WTC11 (cell line): ENCODE measurements around the gene U2AF2. TPM values are rescaled to one million over a fixed set of nuclear protein-coding genes. Genes with fewer than 3 reads are reported as not detected.

Source experiments
- ATF3 ChIP-seq: sonication (generic); formaldehyde crosslinking; conservative IDR thresholded peaks from 2 replicates; pipeline ENCODE4 v1.8.1; 2022; ENCODE audit warnings: mild to moderate bottlenecking, missing genetic modification reagents
- CBFB ChIP-seq: sonication (generic); formaldehyde crosslinking; IDR thresholded peaks from 2 replicates; pipeline ENCODE4 v1.8.1; 2022; ENCODE audit warnings: mild to moderate bottlenecking, low read depth, missing genetic modification reagents
- ETV6 ChIP-seq: sonication (generic); formaldehyde crosslinking; IDR thresholded peaks from 2 replicates; pipeline ENCODE4 v1.8.1; 2022; ENCODE audit warnings: mild to moderate bottlenecking, missing genetic modification reagents
- FOXJ3 ChIP-seq: sonication (generic); formaldehyde crosslinking; IDR thresholded peaks from 2 replicates; pipeline ENCODE4 v1.9.0; 2021; ENCODE audit warnings: missing genetic modification reagents, mild to moderate bottlenecking, borderline replicate concordance
- FOXP4 ChIP-seq: sonication (generic); formaldehyde crosslinking; IDR thresholded peaks from 2 replicates; pipeline ENCODE4 v1.8.0; 2022; ENCODE audit warnings: mild to moderate bottlenecking, missing genetic modification reagents
- GTF2I ChIP-seq: fragments of 250-450 bp; sonication (Bioruptor Pico); conservative IDR thresholded peaks from 2 replicates; pipeline ENCODE4 v1.4.0; 2021; ENCODE audit warnings: mild to moderate bottlenecking
- MYBL2 ChIP-seq: sonication (generic); formaldehyde crosslinking; IDR thresholded peaks from 2 replicates; pipeline ENCODE4 v1.8.1; 2023; ENCODE audit warnings: mild to moderate bottlenecking, moderate library complexity, missing genetic modification reagents
- NFE2L1 ChIP-seq: sonication (generic); formaldehyde crosslinking; IDR thresholded peaks from 2 replicates; pipeline ENCODE4 v1.8.1; 2023; ENCODE audit warnings: missing genetic modification reagents
- NFYB ChIP-seq: sonication (generic); formaldehyde crosslinking; conservative IDR thresholded peaks from 2 replicates; pipeline ENCODE4 v1.8.0; 2022; ENCODE audit warnings: low read depth, missing genetic modification reagents
- NR1H2 ChIP-seq: sonication (generic); formaldehyde crosslinking; IDR thresholded peaks from 2 replicates; pipeline ENCODE4 v1.9.0; 2021; ENCODE audit warnings: mild to moderate bottlenecking, moderate library complexity, missing genetic modification reagents
- OVOL2 ChIP-seq: fragments of 250-450 bp; sonication (Bioruptor Pico); IDR thresholded peaks from 2 replicates; pipeline ENCODE4 v1.9.0; 2021; ENCODE audit warnings: mild to moderate bottlenecking, borderline replicate concordance
- RORB ChIP-seq: fragments of 250-450 bp; sonication (Bioruptor Pico); IDR thresholded peaks from 2 replicates; pipeline ENCODE4 v1.9.0; 2021; ENCODE audit warnings: mild to moderate bottlenecking
- USF1 ChIP-seq: sonication (generic); formaldehyde crosslinking; IDR thresholded peaks from 2 replicates; pipeline ENCODE4 v1.8.0; 2022; ENCODE audit warnings: mild to moderate bottlenecking, missing genetic modification reagents
- ZNF219 ChIP-seq: sonication (generic); formaldehyde crosslinking; IDR thresholded peaks from 2 replicates; pipeline ENCODE4 v1.8.0; 2023; ENCODE audit warnings: missing genetic modification reagents, mild to moderate bottlenecking, borderline replicate concordance
- ZNF232 ChIP-seq: sonication (generic); formaldehyde crosslinking; IDR thresholded peaks from 2 replicates; pipeline ENCODE4 v1.8.0; 2022; ENCODE audit warnings: mild to moderate bottlenecking, missing genetic modification reagents
- ZNF396 ChIP-seq: fragments of 250-450 bp; sonication (Bioruptor Pico); IDR thresholded peaks from 2 replicates; pipeline ENCODE4 v1.8.0; 2021; ENCODE audit warnings: mild to moderate bottlenecking, moderate library complexity, borderline replicate concordance
- total RNA-seq: library from RNA; stranded (reverse); gene quantifications from 3 replicates; pipeline ENCODE4 v1.2.3, GENCODE V29; 2021
- TF ChIP-seq, protein P1 (sequence below): sonication (generic); formaldehyde crosslinking; conservative IDR thresholded peaks from 2 replicates; pipeline ENCODE4 v1.8.1; 2023; ENCODE audit warnings: mild to moderate bottlenecking, low read depth, missing genetic modification reagents, moderate library complexity
- TF ChIP-seq, protein P2 (sequence below): sonication (generic); formaldehyde crosslinking; IDR thresholded peaks from 2 replicates; pipeline ENCODE4 v1.8.1; 2022; ENCODE audit warnings: low read depth, missing genetic modification reagents, borderline replicate concordance
- TF ChIP-seq, protein P3 (sequence below): sonication (generic); formaldehyde crosslinking; IDR thresholded peaks from 2 replicates; pipeline ENCODE4 v1.8.0; 2023; ENCODE audit warnings: mild to moderate bottlenecking, missing genetic modification reagents
- TF ChIP-seq, protein P4 (sequence below): fragments of 250-450 bp; sonication (Bioruptor Pico); IDR thresholded peaks from 2 replicates; pipeline ENCODE4 v1.8.0; 2021; ENCODE audit warnings: mild to moderate bottlenecking
- TF ChIP-seq, protein P5 (sequence below): sonication (generic); formaldehyde crosslinking; IDR thresholded peaks from 2 replicates; pipeline ENCODE4 v1.8.1; 2023; ENCODE audit warnings: mild to moderate bottlenecking, missing genetic modification reagents, moderate library complexity
- TF ChIP-seq, protein P6 (sequence below): sonication (generic); formaldehyde crosslinking; IDR thresholded peaks from 2 replicates; pipeline ENCODE4 v1.8.1; 2023; ENCODE audit warnings: mild to moderate bottlenecking, missing genetic modification reagents, borderline replicate concordance

Gene U2AF2
- total RNA-seq, 1 experiment from 2014 or later = 302 TPM

GRCh38 chr19:55654868-55655647 lies at the start of gene U2AF2 (continued):
- TF ChIP-seq, protein P1, sequence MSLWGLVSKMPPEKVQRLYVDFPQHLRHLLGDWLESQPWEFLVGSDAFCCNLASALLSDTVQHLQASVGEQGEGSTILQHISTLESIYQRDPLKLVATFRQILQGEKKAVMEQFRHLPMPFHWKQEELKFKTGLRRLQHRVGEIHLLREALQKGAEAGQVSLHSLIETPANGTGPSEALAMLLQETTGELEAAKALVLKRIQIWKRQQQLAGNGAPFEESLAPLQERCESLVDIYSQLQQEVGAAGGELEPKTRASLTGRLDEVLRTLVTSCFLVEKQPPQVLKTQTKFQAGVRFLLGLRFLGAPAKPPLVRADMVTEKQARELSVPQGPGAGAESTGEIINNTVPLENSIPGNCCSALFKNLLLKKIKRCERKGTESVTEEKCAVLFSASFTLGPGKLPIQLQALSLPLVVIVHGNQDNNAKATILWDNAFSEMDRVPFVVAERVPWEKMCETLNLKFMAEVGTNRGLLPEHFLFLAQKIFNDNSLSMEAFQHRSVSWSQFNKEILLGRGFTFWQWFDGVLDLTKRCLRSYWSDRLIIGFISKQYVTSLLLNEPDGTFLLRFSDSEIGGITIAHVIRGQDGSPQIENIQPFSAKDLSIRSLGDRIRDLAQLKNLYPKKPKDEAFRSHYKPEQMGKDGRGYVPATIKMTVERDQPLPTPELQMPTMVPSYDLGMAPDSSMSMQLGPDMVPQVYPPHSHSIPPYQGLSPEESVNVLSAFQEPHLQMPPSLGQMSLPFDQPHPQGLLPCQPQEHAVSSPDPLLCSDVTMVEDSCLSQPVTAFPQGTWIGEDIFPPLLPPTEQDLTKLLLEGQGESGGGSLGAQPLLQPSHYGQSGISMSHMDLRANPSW (CRISPR knock-in tag) = no peak
- TF ChIP-seq ZNF396 (CRISPR knock-in tag) = no peak
- TF ChIP-seq, protein P2, sequence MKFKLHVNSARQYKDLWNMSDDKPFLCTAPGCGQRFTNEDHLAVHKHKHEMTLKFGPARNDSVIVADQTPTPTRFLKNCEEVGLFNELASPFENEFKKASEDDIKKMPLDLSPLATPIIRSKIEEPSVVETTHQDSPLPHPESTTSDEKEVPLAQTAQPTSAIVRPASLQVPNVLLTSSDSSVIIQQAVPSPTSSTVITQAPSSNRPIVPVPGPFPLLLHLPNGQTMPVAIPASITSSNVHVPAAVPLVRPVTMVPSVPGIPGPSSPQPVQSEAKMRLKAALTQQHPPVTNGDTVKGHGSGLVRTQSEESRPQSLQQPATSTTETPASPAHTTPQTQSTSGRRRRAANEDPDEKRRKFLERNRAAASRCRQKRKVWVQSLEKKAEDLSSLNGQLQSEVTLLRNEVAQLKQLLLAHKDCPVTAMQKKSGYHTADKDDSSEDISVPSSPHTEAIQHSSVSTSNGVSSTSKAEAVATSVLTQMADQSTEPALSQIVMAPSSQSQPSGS = no peak
- TF ChIP-seq, protein P3, sequence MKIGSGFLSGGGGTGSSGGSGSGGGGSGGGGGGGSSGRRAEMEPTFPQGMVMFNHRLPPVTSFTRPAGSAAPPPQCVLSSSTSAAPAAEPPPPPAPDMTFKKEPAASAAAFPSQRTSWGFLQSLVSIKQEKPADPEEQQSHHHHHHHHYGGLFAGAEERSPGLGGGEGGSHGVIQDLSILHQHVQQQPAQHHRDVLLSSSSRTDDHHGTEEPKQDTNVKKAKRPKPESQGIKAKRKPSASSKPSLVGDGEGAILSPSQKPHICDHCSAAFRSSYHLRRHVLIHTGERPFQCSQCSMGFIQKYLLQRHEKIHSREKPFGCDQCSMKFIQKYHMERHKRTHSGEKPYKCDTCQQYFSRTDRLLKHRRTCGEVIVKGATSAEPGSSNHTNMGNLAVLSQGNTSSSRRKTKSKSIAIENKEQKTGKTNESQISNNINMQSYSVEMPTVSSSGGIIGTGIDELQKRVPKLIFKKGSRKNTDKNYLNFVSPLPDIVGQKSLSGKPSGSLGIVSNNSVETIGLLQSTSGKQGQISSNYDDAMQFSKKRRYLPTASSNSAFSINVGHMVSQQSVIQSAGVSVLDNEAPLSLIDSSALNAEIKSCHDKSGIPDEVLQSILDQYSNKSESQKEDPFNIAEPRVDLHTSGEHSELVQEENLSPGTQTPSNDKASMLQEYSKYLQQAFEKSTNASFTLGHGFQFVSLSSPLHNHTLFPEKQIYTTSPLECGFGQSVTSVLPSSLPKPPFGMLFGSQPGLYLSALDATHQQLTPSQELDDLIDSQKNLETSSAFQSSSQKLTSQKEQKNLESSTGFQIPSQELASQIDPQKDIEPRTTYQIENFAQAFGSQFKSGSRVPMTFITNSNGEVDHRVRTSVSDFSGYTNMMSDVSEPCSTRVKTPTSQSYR (CRISPR knock-in tag) = no peak
- TF ChIP-seq CBFB = no peak
- TF ChIP-seq FOXP4 (CRISPR knock-in tag) = peak; percentile 66
- TF ChIP-seq ZNF219 (CRISPR knock-in tag) = no peak
- TF ChIP-seq NR1H2 (CRISPR knock-in tag) = no peak
- no peak; the same call in 1 of the 2 replicates for TF ChIP-seq MYBL2 (CRISPR knock-in tag)
- TF ChIP-seq, protein P4, sequence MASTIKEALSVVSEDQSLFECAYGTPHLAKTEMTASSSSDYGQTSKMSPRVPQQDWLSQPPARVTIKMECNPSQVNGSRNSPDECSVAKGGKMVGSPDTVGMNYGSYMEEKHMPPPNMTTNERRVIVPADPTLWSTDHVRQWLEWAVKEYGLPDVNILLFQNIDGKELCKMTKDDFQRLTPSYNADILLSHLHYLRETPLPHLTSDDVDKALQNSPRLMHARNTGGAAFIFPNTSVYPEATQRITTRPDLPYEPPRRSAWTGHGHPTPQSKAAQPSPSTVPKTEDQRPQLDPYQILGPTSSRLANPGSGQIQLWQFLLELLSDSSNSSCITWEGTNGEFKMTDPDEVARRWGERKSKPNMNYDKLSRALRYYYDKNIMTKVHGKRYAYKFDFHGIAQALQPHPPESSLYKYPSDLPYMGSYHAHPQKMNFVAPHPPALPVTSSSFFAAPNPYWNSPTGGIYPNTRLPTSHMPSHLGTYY = no peak
- no peak for TF ChIP-seq ATF3
- TF ChIP-seq ZNF232 (CRISPR knock-in tag) = no peak; the same call in 1 of the 2 replicates
- peak; percentile 43; the same call in 1 of the 2 replicates for TF ChIP-seq ETV6 (CRISPR knock-in tag)
- no peak for TF ChIP-seq GTF2I (CRISPR knock-in tag)
- peak; percentile 86 for TF ChIP-seq USF1
- TF ChIP-seq NFYB = no peak
- TF ChIP-seq, protein P5, sequence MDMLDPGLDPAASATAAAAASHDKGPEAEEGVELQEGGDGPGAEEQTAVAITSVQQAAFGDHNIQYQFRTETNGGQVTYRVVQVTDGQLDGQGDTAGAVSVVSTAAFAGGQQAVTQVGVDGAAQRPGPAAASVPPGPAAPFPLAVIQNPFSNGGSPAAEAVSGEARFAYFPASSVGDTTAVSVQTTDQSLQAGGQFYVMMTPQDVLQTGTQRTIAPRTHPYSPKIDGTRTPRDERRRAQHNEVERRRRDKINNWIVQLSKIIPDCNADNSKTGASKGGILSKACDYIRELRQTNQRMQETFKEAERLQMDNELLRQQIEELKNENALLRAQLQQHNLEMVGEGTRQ = peak; percentile 92
- no peak for TF ChIP-seq OVOL2 (CRISPR knock-in tag)
- TF ChIP-seq FOXJ3 = no peak
- no peak for TF ChIP-seq NFE2L1 (CRISPR knock-in tag)
- TF ChIP-seq, protein P6, sequence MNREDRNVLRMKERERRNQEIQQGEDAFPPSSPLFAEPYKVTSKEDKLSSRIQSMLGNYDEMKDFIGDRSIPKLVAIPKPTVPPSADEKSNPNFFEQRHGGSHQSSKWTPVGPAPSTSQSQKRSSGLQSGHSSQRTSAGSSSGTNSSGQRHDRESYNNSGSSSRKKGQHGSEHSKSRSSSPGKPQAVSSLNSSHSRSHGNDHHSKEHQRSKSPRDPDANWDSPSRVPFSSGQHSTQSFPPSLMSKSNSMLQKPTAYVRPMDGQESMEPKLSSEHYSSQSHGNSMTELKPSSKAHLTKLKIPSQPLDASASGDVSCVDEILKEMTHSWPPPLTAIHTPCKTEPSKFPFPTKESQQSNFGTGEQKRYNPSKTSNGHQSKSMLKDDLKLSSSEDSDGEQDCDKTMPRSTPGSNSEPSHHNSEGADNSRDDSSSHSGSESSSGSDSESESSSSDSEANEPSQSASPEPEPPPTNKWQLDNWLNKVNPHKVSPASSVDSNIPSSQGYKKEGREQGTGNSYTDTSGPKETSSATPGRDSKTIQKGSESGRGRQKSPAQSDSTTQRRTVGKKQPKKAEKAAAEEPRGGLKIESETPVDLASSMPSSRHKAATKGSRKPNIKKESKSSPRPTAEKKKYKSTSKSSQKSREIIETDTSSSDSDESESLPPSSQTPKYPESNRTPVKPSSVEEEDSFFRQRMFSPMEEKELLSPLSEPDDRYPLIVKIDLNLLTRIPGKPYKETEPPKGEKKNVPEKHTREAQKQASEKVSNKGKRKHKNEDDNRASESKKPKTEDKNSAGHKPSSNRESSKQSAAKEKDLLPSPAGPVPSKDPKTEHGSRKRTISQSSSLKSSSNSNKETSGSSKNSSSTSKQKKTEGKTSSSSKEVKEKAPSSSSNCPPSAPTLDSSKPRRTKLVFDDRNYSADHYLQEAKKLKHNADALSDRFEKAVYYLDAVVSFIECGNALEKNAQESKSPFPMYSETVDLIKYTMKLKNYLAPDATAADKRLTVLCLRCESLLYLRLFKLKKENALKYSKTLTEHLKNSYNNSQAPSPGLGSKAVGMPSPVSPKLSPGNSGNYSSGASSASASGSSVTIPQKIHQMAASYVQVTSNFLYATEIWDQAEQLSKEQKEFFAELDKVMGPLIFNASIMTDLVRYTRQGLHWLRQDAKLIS (CRISPR knock-in tag) = no peak
- TF ChIP-seq RORB (CRISPR knock-in tag) = no peak
